ENCODE data around the gene BCL11A. TPM values are rescaled to one million over a fixed set of nuclear protein-coding genes. Genes with fewer than 3 reads are reported as not detected.

Gene BCL11A
- polyA plus RNA-seq, 2 of the 4 experiments (the other 2 are of a cell fraction), result 0.12 to 0.13 TPM

- Histone ChIP-seq H3K4me3 (no peak overlapping the region), H3K4me2 (no peak overlapping the region), H3K9me3 (no peaks in the 10 kb centered on the region), H3K27ac (no peak overlapping the region), H3K4me1 (no peaks in the 10 kb centered on the region)
- POLR2A ChIA-PET, result no interaction called here
- CTCF ChIA-PET, result interaction anchor here (1.1 to 1.7 kb wide), 2 partner anchors 9 to 11 kb away, joined by 3 read pairs; no protein-coding TSS in a partner anchor
- FAIRE-seq, result no peak
- TF ChIP-seq REST (IDR thresholded peaks at IDR 0.05) (no peak), HOXB5 (CRISPR knock-in tag; IDR thresholded peaks at IDR 0.05) (no peak)
- 65% methylated on average over 5 of the region's 5 CpGs for WGBS (ENCODE audit: missing lambda C conversion rate)
- no peak for ATAC-seq
- no peak for DNase-seq (ENCODE audit: low read depth in 1 of 2, low spot score in 1 of 2)
These were observed 81.4 kb downstream of the BCL11A start for GRCh38 chr2:60472041-60472440.

- FAIRE-seq, result no peak
- WGBS (ENCODE audit: missing lambda C conversion rate), result 54% methylated on average over 5 of the region's 5 CpGs
These were observed 83.1 kb downstream of the BCL11A start for GRCh38 chr2:60470340-60470739.

More at GRCh38 chr2:60470340-60470739, 83.1 kb downstream of the BCL11A start:
- Histone ChIP-seq H3K4me3 (no peak overlapping the region), H3K9me3 (no peaks in the 10 kb centered on the region), H3K27ac (no peak overlapping the region), H3K4me2 (no peak overlapping the region), H3K4me1 (no peaks in the 10 kb centered on the region)
- ChIA-PET CTCF (interaction anchor here (0.6 kb wide), 1 partner anchor 94 kb away, joined by 3 read pairs; no protein-coding TSS in a partner anchor), POLR2A (no interaction called here)
- ATAC-seq, result no peak
- TF ChIP-seq HOXB5 (CRISPR knock-in tag; IDR thresholded peaks at IDR 0.05), result no peak
- TF ChIP-seq JUNB (IDR thresholded peaks at IDR 0.05), result no peak
- no peak for TF ChIP-seq HEYL (CRISPR knock-in tag; IDR thresholded peaks at IDR 0.05)
- no peak for TF ChIP-seq EHF (CRISPR knock-in tag; IDR thresholded peaks at IDR 0.05)
- TF ChIP-seq SREBF2 (IDR thresholded peaks at IDR 0.05), result no peak
- TF ChIP-seq HOXB13 (CRISPR knock-in tag; IDR thresholded peaks at IDR 0.05; ENCODE audit: low read depth), result no peak
- no peak for TF ChIP-seq KDM1A (IDR thresholded peaks at IDR 0.05; ENCODE audit: low read depth)
- no peak for TF ChIP-seq USF2 (IDR thresholded peaks at IDR 0.05)
- no peak for TF ChIP-seq BHLHE40 (IDR thresholded peaks at IDR 0.05; ENCODE audit: low read depth, low read length)
- no peak for TF ChIP-seq ELK1 (IDR thresholded peaks at IDR 0.05; ENCODE audit: low read depth, low read length)
- no peak for TF ChIP-seq CBX8 (IDR thresholded peaks at IDR 0.05)
- no peak for TF ChIP-seq RARB (CRISPR knock-in tag; IDR thresholded peaks at IDR 0.05)
- TF ChIP-seq RNF2 (IDR thresholded peaks at IDR 0.05; ENCODE audit: borderline replicate concordance, low read depth), result no peak
- no peak for TF ChIP-seq BCL3 (IDR thresholded peaks at IDR 0.05)
- no peak for TF ChIP-seq HMGXB4 (CRISPR knock-in tag; IDR thresholded peaks at IDR 0.05; ENCODE audit: borderline replicate concordance)
- no peak for TF ChIP-seq MAX (IDR thresholded peaks at IDR 0.05)
- no peak for TF ChIP-seq HES2 (IDR thresholded peaks at IDR 0.05)
- no peak for TF ChIP-seq FOSB (CRISPR knock-in tag; IDR thresholded peaks at IDR 0.05)
- no peak for TF ChIP-seq CHD2 (IDR thresholded peaks at IDR 0.05; ENCODE audit: low read length, partially characterized antibody)
- no peak for DNase-seq (ENCODE audit: low read depth in 1 of 2, low spot score in 1 of 2)
